ENCODE data around the gene CCDC126.
"Not testable (repeated sequence)": the region's sequence is repeated elsewhere in the genome, so short reads cannot be mapped to it uniquely, and the experiment has no call there.

The CCDC126 gene, protein sequence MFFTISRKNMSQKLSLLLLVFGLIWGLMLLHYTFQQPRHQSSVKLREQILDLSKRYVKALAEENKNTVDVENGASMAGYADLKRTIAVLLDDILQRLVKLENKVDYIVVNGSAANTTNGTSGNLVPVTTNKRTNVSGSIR

GRCh38 chr7:23597094-23598091 lies at the start of gene CCDC126:
CCDC126 (plus strand) TSS chr7:23597382; CDS start chr7:23611316, 13,934 bp downstream.
- DNase-seq (ENCODE audit: low read depth in 2 of 3, low spot score in 2 of 3), result peak; percentile 58 to 64 (median 61)

- DNase-seq (ENCODE audit: low read depth in 2 of 3, low spot score in 2 of 3), result no peak
These were observed 49.5 kb upstream of the CCDC126 start for GRCh38 chr7:23547662-23548061.

DNA sequence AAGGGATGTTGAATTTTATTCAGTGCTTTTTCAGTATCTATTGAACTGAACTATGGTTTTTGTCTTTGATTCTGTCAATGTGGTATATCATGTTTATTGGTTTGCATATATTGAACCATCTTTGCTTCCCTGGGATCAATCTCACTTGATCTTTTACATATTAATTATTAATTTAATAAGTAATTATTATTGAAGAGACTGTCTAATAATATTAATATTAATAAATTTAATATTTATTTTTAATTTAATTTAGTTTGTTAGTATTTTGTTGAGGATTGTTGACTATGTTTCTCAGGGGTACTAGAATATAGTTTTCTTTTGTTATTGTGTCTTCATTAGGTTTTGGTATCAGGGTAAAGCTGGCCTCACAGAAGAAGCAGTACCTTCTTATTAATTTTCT lies 38.9 kb upstream of the CCDC126 start:
- no peak for DNase-seq (ENCODE audit: low read depth in 2 of 3, low spot score in 2 of 3)

- DNase-seq (ENCODE audit: low read depth in 2 of 3, low spot score in 2 of 3), result peak; percentile 22 to 41 (median 33)
These were observed 26.5 kb upstream of the CCDC126 start for GRCh38 chr7:23570592-23571200.

DNA sequence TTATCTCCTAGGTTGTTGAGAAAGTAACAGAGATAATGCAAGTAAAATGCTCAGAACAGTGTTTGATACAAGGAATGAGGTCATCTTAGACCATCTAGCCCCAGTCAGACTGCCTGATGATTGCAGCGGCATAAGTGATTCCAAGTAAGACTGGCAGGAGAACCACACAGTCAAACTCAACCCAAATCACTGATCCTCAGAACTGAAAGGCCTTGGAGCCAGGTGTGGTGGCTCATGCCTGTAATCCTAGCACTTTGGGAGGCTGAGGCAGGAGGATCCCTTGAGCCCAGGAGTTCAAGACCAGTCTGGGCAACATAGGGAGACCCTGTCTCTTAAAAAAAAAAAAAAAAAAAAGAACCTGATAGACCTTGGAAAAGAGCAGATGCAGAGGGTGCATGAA lies 15.2 kb upstream of the CCDC126 start:
- DNase-seq (ENCODE audit: low read depth in 2 of 3, low spot score in 2 of 3), result not testable (repeated sequence)

DNA sequence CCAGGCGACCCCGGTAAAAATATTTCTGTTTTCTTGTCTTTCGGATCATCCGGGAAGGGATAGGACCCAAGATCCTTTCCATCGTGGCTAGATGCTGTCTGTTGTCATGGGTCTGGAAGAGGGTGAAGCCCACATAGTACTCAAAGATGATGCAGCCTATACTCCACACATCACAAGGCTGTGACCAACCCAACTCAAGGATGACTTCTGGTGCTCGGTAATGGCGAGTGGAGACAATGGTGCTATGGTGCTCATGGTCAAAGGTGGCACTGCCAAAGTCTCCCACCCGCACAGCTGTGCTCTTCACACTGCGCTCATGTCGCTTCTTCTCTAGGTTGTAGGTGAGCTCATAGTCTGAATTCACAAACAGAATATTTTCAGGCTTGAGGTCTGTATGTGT lies 11.9 kb upstream of the CCDC126 start:
- not testable (repeated sequence) for DNase-seq (ENCODE audit: low read depth in 2 of 3, low spot score in 2 of 3)

DNA sequence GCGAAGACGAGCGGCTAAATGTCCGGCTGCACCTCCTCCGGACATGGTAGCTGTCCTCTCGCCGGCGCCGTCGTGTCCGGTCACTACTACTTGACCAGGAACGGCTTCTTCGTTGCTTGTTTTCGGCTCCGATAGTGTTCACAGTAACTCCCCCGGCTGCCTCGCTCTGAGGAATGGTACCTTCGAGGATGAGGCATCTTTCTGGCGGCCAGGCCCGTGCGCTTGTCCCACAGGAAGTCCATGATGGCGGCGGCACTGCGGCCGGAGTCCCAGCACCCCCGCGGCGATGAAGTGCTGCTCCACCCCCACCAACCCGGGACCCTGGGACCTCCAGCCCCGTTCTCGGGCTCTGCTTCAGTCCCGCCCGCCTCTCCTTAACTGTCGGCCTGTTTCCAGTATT lies 11.0 kb upstream of the CCDC126 start:
- no peak for DNase-seq (ENCODE audit: low read depth in 2 of 3, low spot score in 2 of 3)

GRCh38 chr7:23590529-23590928 lies 6.7 kb upstream of the CCDC126 start:
- no peak for DNase-seq (ENCODE audit: low read depth in 2 of 3, low spot score in 2 of 3)

DNA sequence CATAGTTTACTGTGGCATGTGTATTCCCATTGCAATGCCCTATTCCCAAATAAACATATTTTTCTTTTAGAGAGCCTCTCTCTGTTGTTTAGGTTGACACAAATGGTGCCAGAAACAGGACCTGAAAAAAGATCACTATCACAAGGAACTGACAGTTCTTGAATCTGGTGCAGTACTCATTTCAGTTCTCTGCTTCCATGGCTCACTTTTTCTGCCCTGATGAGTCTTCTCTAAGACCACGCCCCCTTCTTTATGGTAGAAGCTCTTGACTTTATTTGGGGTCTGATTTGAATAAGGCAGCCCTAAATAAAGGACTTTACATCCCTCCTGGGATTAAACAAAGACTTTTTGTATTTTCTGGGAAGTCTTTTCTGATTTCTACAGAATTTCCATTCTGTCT lies 3.5 kb upstream of the CCDC126 start:
- no peak for DNase-seq (ENCODE audit: low read depth in 2 of 3, low spot score in 2 of 3)

- DNase-seq (ENCODE audit: low read depth in 2 of 3, low spot score in 2 of 3), result peak in 1 of 3 experiments; percentile 9
These were observed 2.1 kb upstream of the CCDC126 start for GRCh38 chr7:23594879-23595604.

- DNase-seq (ENCODE audit: low read depth in 2 of 3, low spot score in 2 of 3), result no peak
These were observed 1.1 kb downstream of the CCDC126 start for GRCh38 chr7:23598296-23598695.

DNA sequence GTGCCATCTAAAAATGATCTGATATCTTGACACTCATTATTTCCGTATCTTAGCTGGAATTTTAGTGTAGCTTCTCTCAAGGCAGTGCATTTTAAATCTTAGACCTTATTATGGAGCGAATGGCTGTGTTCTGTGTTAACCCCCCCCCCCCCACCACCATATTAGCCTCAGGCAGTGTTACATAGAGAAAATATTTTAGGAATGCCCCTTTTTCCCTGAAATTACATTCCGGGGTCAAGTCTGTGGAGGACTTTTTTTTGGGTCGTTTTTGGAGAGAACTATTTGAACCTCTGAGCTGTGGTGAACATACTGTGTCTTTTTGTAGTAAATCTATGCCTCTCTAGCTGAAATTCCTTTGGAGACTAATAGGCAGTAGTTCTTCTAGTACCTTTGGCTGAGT lies 3.1 kb downstream of the CCDC126 start:
- no peak for DNase-seq (ENCODE audit: low read depth in 2 of 3, low spot score in 2 of 3)

- no peak for DNase-seq (ENCODE audit: low read depth in 2 of 3, low spot score in 2 of 3)
These were observed 6.6 kb downstream of the CCDC126 start for GRCh38 chr7:23603632-23604295.

DNA sequence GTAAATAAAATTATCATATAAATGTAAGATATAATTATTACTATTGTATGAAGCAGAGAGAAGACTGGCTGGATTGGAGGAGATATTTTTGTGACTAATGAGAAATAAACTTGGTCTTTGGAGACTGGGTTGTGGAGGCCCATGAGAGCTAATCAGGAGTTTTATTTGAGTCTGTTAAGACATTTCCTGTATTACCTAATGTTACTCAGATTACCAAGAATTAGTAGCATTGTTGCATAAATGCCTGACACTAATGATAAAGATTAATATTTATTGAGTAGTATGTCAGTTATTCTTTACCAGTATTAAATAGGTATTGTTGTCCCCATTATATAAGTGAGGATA lies 7.1 kb downstream of the CCDC126 start:
- no peak for DNase-seq (ENCODE audit: low read depth in 2 of 3, low spot score in 2 of 3)

DNA sequence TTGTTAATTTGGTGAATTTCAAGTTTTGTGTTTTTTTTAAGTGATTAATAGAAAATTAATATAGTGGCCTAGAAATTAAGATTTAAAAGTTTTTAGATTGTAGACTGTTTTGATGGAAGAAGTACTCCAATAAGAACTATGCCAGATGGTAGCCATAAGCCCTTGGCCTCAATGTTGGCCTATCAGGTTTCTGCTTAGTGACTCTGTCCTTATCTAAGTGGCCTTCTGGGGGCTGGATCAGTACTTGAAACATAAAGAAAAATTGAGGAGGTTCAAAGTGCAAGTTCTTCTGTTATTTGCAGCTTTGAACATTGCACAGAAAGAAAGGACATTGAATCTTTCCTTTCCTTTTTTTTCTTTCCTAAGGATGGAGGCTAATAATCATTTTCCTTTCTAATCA lies 9.9 kb downstream of the CCDC126 start:
- no peak for DNase-seq (ENCODE audit: low read depth in 2 of 3, low spot score in 2 of 3)

- no peak for DNase-seq (ENCODE audit: low read depth in 2 of 3, low spot score in 2 of 3)
These were observed 10.7 kb downstream of the CCDC126 start for GRCh38 chr7:23607866-23608265.

- no peak for DNase-seq (ENCODE audit: low read depth in 2 of 3, low spot score in 2 of 3)
These were observed 18.1 kb downstream of the CCDC126 start for GRCh38 chr7:23615331-23615730.

DNA sequence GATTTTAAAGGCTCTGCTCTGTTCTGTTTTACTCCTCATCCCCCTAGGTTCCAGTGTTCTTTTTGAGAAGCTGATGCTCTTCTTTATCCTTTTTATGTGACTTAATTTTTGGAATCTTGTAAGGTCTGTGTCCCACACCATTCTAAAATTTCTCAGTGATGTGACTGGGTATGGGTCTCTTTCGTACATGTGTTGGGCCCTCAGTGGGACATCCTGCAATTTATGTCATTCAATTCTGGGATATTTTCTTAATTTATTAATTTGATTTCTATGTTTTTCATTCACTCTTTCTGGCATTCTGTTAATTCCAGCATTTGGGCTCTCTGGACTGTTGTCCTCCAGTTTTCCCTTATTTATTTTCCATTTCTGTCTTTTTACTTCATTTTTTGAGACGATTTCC lies 19.4 kb downstream of the CCDC126 start:
- DNase-seq (ENCODE audit: low read depth in 2 of 3, low spot score in 2 of 3), result no peak

- no peak for DNase-seq (ENCODE audit: low read depth in 2 of 3, low spot score in 2 of 3)
These were observed 20.3 kb downstream of the CCDC126 start for GRCh38 chr7:23617482-23617881.

GRCh38 chr7:23618241-23618640 lies 21.1 kb downstream of the CCDC126 start:
- no peak for DNase-seq (ENCODE audit: low read depth in 2 of 3, low spot score in 2 of 3)

- DNase-seq (ENCODE audit: low read depth in 2 of 3, low spot score in 2 of 3), result no peak
These were observed 22.0 kb downstream of the CCDC126 start for GRCh38 chr7:23619141-23619540.
